ENCODE results near the gene ZNF629. TPM values are rescaled to one million over a fixed set of nuclear protein-coding genes. Genes with fewer than 3 reads are reported as not detected.
"Not testable (repeated sequence)": the region's sequence is repeated elsewhere in the genome, so short reads cannot be mapped to it uniquely, and the experiment has no call there.

ZNF629 gene
- total RNA-seq: under 1 TPM; 0.28 to 0.48 TPM

- Mint-ChIP-seq H3K27me3 (no peaks in the 10 kb centered on the region), H3K36me3 (ENCODE audit: low read depth) (no peaks in the 10 kb centered on the region), H3K4me1 (no peaks in the 10 kb centered on the region), H3K4me3 (peak within 1 kb of the TSS; percentile 61), H3K27ac (no peak within 1 kb of the TSS), H3K9me3 (no peaks in the 10 kb centered on the region)
- ATAC-seq (replicated peaks): peak; percentile 48
Observed at GRCh38 chr16:30786936-30787612, at the start of gene ZNF629. Gene ZNF629, minus strand, starts transcription at chr16:30787205. Its CDS starts 2,723 bp downstream, at chr16:30784482.

DNA sequence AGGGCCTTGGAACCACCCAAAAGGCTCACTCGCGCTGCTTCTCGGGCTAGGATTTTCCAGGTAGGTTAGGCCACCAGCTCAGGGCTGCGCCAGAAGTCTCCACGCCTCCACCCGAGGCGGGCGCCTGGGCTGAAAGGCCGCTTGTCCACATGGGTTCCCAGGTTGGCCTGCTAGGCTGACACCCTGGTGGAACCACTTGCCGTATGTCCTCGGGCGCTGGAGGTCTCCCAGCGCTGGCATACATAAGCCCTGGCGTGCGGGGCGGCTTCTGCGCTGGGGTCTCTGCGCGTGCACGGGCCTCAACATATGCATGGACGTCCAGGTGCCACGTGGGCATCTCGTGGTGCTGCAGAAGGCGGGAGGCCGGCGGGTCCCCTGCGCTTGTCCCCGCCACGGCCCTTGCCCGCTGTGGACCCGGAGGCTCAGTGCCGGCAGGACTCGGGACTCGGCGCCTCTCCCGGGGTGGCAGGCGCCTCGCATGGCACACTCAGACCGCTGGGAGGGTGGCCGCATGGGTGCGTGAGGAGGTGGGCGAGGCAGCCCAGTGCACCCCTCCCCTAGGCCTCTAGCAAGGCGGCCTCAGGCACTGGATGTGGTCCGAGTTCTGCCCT is 47.2 kb upstream of the ZNF629 start:
- Mint-ChIP-seq H3K4me1 (no peaks in the 10 kb centered on the region), H3K27ac (no peak overlapping the region), H3K27me3 (no peaks in the 10 kb centered on the region), H3K4me3 (no peak overlapping the region), H3K36me3 (ENCODE audit: low read depth) (no peaks in the 10 kb centered on the region), H3K9me3 (no peaks in the 10 kb centered on the region)
- ATAC-seq (replicated peaks): no peak

GRCh38 chr16:30830072-30830417 is 43.0 kb upstream of the ZNF629 start:
- Mint-ChIP-seq H3K4me1 (no peaks in the 10 kb centered on the region), H3K27me3 (peaks cover 6% of the 10 kb centered on the region), H3K9me3 (no peaks in the 10 kb centered on the region), H3K36me3 (ENCODE audit: low read depth) (no peaks in the 10 kb centered on the region), H3K4me3 (no peak overlapping the region), H3K27ac (no peak overlapping the region)
- no peak for ATAC-seq (replicated peaks)

DNA sequence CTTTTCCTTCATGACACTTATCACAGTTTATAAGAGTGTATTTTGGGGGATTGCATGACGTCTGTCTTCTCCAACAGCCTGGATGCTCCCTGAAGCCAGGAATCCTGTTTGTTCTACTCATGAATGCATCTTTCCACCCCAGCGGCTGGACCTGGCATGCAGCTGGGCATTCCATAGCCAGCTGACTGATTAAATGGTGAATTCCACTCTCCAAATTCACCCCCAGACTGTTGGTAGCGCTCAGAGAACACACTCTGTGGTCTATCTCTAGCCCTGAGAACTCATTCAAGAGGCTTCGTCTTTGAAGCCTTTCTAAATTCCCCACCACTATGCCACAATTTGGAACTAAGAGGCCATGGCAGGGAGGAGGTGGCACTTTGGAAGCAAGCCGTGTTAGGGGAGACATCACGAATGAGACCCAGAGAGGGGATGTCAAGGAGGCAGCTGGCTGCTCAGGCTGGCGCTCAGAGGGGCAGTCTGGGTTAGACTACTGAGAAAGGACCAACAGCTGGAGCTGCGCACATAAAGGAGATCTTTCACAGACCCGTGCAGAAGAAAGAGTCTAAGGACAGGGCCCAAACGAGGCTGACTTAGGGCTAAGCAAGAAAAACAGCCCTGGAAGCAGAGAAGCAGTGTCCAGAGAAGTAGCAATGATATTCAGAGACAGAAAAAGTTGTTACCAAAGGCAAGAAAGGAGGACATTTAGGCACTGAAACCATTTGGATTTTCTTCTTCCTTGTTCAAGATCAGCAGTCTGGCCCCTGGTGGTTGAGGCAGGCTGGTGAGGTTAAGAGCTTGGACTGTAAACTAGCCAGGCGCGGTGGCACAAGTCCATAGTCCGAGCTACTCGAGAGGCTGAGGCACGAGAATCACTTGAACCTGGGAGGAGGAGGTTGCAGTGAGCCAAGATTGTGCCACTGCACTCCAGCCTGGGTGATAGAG is 42.4 kb upstream of the ZNF629 start:
- H3K4me3 Mint-ChIP-seq: no peak overlapping the region
- no peak for ATAC-seq (replicated peaks)
- H3K27me3 Mint-ChIP-seq: peaks cover 6% of the 10 kb centered on the region
- no peaks in the 10 kb centered on the region for H3K4me1 Mint-ChIP-seq
- no peaks in the 10 kb centered on the region for H3K36me3 Mint-ChIP-seq (ENCODE audit: low read depth)
- no peak overlapping the region for H3K27ac Mint-ChIP-seq
- H3K9me3 Mint-ChIP-seq: no peaks in the 10 kb centered on the region

DNA sequence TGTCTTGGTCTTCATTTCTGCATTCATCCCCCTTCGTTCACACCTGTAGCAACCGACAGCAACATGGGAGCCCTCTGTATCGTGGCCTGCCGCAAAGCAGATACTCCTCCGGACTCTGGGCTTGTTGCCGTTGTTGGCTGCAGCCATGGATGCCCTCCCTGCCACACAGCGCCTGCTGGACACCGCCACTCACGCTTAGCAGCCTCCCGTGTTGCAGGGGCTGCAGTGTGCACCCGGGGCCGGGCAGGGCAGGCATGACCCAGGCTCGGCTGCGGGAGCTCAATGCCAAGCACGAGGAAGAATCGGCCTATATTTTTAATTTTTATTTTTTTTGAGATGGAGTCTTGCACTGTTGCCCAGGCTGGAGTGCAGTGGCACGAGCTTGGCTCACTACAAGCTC is 34.9 kb upstream of the ZNF629 start:
- Mint-ChIP-seq H3K4me1 (no peaks in the 10 kb centered on the region), H3K36me3 (ENCODE audit: low read depth) (no peaks in the 10 kb centered on the region), H3K27ac (no peak overlapping the region), H3K4me3 (no peak overlapping the region), H3K9me3 (no peaks in the 10 kb centered on the region), H3K27me3 (peaks cover 6% of the 10 kb centered on the region)
- no peak for ATAC-seq (replicated peaks)

GRCh38 chr16:30821441-30821840 is 34.4 kb upstream of the ZNF629 start:
- H3K4me1 Mint-ChIP-seq; H3K4me3 Mint-ChIP-seq; H3K27ac Mint-ChIP-seq; H3K9me3 Mint-ChIP-seq; H3K27me3 Mint-ChIP-seq; H3K36me3 Mint-ChIP-seq (ENCODE audit: low read depth): not testable (repeated sequence)
- ATAC-seq (replicated peaks): peak; percentile 31

GRCh38 chr16:30820952-30821421 is 34.0 kb upstream of the ZNF629 start:
- Mint-ChIP-seq H3K27ac (no peak overlapping the region), H3K27me3 (peaks cover 3% of the 10 kb centered on the region), H3K4me1 (no peaks in the 10 kb centered on the region), H3K36me3 (ENCODE audit: low read depth) (no peaks in the 10 kb centered on the region), H3K9me3 (no peaks in the 10 kb centered on the region), H3K4me3 (no peak overlapping the region)
- ATAC-seq (replicated peaks): no peak

DNA sequence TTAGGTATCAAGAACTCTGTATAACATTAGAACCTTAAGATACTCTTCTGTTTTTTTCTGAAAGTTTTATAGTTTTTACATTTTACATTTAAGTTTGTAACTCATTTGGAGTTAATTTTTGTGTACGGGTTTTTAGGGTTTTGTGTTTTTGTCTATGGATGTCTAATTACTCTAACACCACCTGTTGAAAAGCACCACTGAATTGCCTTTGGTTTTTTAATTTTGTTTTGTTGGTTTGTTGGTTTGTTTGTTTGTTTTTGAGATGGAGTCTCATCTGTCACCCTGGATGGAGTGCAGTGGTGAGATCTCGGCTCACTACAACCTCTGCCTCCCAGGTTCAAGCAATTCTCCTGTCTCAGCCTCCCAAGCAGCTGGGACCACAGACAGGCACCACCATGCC is 29.8 kb upstream of the ZNF629 start:
- Mint-ChIP-seq H3K36me3 (ENCODE audit: low read depth) (no peaks in the 10 kb centered on the region), H3K27ac (no peak overlapping the region), H3K27me3 (no peaks in the 10 kb centered on the region), H3K4me1 (no peaks in the 10 kb centered on the region), H3K9me3 (no peaks in the 10 kb centered on the region), H3K4me3 (no peak overlapping the region)
- no peak for ATAC-seq (replicated peaks)

DNA sequence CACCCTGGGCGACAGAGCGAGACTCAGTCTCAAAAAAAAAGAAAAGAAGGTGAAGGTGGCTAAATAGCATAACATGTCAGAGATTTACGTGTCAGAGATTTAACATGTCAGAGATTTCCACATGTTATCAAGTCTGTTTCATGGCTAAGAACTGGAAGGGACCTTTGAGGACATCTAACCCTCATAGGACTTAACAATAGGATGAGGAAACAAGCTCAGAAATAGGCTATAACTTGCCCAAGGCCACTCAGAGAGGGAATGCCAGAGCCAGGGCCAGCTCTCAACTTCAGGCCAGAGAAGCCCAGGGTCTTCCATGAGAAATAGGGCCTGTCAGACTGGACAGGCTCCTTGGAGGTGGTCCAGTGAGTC is 26.8 kb upstream of the ZNF629 start:
- Mint-ChIP-seq H3K9me3 (no peaks in the 10 kb centered on the region), H3K4me3 (peak overlapping the region; percentile 86), H3K4me1 (no peaks in the 10 kb centered on the region), H3K27me3 (no peaks in the 10 kb centered on the region), H3K36me3 (ENCODE audit: low read depth) (no peaks in the 10 kb centered on the region), H3K27ac (peak overlapping the region; percentile 83)
- ATAC-seq (replicated peaks): peak; percentile 1

GRCh38 chr16:30809675-30810074 is 22.7 kb upstream of the ZNF629 start:
- not testable (repeated sequence) for H3K36me3 Mint-ChIP-seq (ENCODE audit: low read depth)

GRCh38 chr16:30808890-30809426 is 22.0 kb upstream of the ZNF629 start:
- not testable (repeated sequence) for H3K36me3 Mint-ChIP-seq (ENCODE audit: low read depth); H3K9me3 Mint-ChIP-seq; ATAC-seq (replicated peaks); H3K4me1 Mint-ChIP-seq; H3K4me3 Mint-ChIP-seq; H3K27me3 Mint-ChIP-seq; H3K27ac Mint-ChIP-seq

More at GRCh38 chr16:30809675-30810074, 22.7 kb upstream of the ZNF629 start:
- not testable (repeated sequence) for H3K9me3 Mint-ChIP-seq; H3K27me3 Mint-ChIP-seq; ATAC-seq (replicated peaks); H3K27ac Mint-ChIP-seq; H3K4me3 Mint-ChIP-seq; H3K4me1 Mint-ChIP-seq

GRCh38 chr16:30808146-30808545 is 21.1 kb upstream of the ZNF629 start:
- no peak for ATAC-seq (replicated peaks)
- H3K4me1 Mint-ChIP-seq: peaks cover 7% of the 10 kb centered on the region

GRCh38 chr16:30805370-30806169 is 18.6 kb upstream of the ZNF629 start:
- no peaks in the 10 kb centered on the region for H3K27me3 Mint-ChIP-seq
- H3K4me1 Mint-ChIP-seq: peaks cover 7% of the 10 kb centered on the region
- peak; percentile 81 for ATAC-seq (replicated peaks)
- no peaks in the 10 kb centered on the region for H3K9me3 Mint-ChIP-seq
- no peaks in the 10 kb centered on the region for H3K36me3 Mint-ChIP-seq (ENCODE audit: low read depth)
- peak overlapping the region; percentile 76 for H3K27ac Mint-ChIP-seq
- peak overlapping the region; percentile 65 for H3K4me3 Mint-ChIP-seq

More at GRCh38 chr16:30808146-30808545, 21.1 kb upstream of the ZNF629 start:
- Mint-ChIP-seq H3K4me3 (no peak overlapping the region), H3K36me3 (ENCODE audit: low read depth) (no peaks in the 10 kb centered on the region), H3K9me3 (no peaks in the 10 kb centered on the region), H3K27me3 (no peaks in the 10 kb centered on the region), H3K27ac (no peak overlapping the region)

GRCh38 chr16:30805056-30805369 is 18.0 kb upstream of the ZNF629 start:
- Mint-ChIP-seq H3K27ac (peak overlapping the region; percentile 76), H3K9me3 (no peaks in the 10 kb centered on the region), H3K4me1 (peaks cover 7% of the 10 kb centered on the region), H3K4me3 (peak overlapping the region; percentile 65), H3K27me3 (no peaks in the 10 kb centered on the region), H3K36me3 (ENCODE audit: low read depth) (no peaks in the 10 kb centered on the region)
- ATAC-seq (replicated peaks): peak; percentile 46
